Vagina (tissue), 2 donors: ENCODE data around the gene UBE2F.

Experiments used
- POLR2A ChIP-seq, 2 donors: fragments of 450-650 bp; IDR thresholded peaks; one replicate each; pipeline ENCODE4 v1.6.1; 2017; ENCODE audit warnings: antibody characterized with exemption in 2 of 2, mild to moderate bottlenecking in 2 of 2, moderate library complexity in 2 of 2
- POLR2AphosphoS5 ChIP-seq, 2 donors: sonication (generic); formaldehyde crosslinking; IDR thresholded peaks; one replicate each; pipeline ENCODE4 v1.9.0; 2017; ENCODE audit warnings: antibody characterized with exemption in 2 of 2, mild to moderate bottlenecking in 2 of 2, low read depth in 1 of 2; ENCODE audit not compliant: insufficient read depth in 1 of 2
- TF ChIP-seq, protein P1 (sequence below), 3 experiments: fragments of 450-650 bp in 2 of 3; fragments of 200-600 bp in 1 of 3; sonication (generic) in 1 of 3; IDR thresholded peaks; one replicate each; pipeline ENCODE4 v1.5.1; 2017 to 2019; ENCODE audit warnings: antibody characterized with exemption in 3 of 3, mild to moderate bottlenecking in 2 of 3, moderate library complexity in 2 of 3

GRCh38 chr2:237932731-237933131 lies 34.1 kb upstream of the UBE2F start:
- TF ChIP-seq, protein P1, sequence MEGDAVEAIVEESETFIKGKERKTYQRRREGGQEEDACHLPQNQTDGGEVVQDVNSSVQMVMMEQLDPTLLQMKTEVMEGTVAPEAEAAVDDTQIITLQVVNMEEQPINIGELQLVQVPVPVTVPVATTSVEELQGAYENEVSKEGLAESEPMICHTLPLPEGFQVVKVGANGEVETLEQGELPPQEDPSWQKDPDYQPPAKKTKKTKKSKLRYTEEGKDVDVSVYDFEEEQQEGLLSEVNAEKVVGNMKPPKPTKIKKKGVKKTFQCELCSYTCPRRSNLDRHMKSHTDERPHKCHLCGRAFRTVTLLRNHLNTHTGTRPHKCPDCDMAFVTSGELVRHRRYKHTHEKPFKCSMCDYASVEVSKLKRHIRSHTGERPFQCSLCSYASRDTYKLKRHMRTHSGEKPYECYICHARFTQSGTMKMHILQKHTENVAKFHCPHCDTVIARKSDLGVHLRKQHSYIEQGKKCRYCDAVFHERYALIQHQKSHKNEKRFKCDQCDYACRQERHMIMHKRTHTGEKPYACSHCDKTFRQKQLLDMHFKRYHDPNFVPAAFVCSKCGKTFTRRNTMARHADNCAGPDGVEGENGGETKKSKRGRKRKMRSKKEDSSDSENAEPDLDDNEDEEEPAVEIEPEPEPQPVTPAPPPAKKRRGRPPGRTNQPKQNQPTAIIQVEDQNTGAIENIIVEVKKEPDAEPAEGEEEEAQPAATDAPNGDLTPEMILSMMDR (IDR thresholded peaks at IDR 0.05), result no peak
- TF ChIP-seq POLR2A (IDR thresholded peaks at IDR 0.05), result no peak
- TF ChIP-seq POLR2AphosphoS5 (IDR thresholded peaks at IDR 0.05; ENCODE audit: insufficient read depth in 1 of 2, low read depth in 1 of 2), result no peak
